K562 (cell line): Measurements from ENCODE around the gene RPTOR. TPM values are rescaled to one million over a fixed set of nuclear protein-coding genes. Genes with fewer than 3 reads are reported as not detected.
A peak's percentile ranks its signal among the peaks of the same experiment; 100 is the strongest.

ENCODE experiments used
- ATF1 ChIP-seq, 2 experiments: fragments of 450-650 bp in 1 of 2; IDR thresholded peaks; 2 replicates each; pipeline ENCODE4 v1.6.1; 2016; ENCODE audit warnings: missing compliant biosample characterization in 1 of 2, missing genetic modification characterization in 1 of 2
- MAFG ChIP-seq: fragments of 450-650 bp; conservative IDR thresholded peaks from 2 replicates; pipeline ENCODE4 v1.6.1; 2016; ENCODE audit warnings: missing genetic modification characterization, missing compliant biosample characterization
- MTF1 ChIP-seq: fragments of 250-450 bp; sonication (Bioruptor Pico); IDR thresholded peaks from 2 replicates; pipeline ENCODE4 v1.9.0; 2021; ENCODE audit warnings: moderate library complexity, mild to moderate bottlenecking, inconsistent platforms, borderline replicate concordance
- NFE2 ChIP-seq: IDR thresholded peaks from 2 replicates; pipeline ENCODE4 v1.6.1; 2014; ENCODE audit warnings: antibody characterized with exemption, low read depth
- SMARCB1 ChIP-seq: IDR thresholded peaks from 2 replicates; pipeline ENCODE4 v1.6.1; 2011; ENCODE audit warnings: improper control_type of control experiment, low read depth; ENCODE audit not compliant: insufficient read length
- TEAD1 ChIP-seq, 2 experiments: fragments of 450-650 bp in 1 of 2; sonication (generic) in 1 of 2; formaldehyde crosslinking; IDR thresholded peaks; 2 replicates each; pipeline versions ENCODE4 v1.4.0 to v1.8.0; 2020 to 2022; ENCODE audit warnings: mild to moderate bottlenecking in 2 of 2, missing genetic modification reagents in 1 of 2
- ZBTB40 ChIP-seq, 2 experiments: fragments of 450-650 bp in 1 of 2; sonication (generic) in 1 of 2; formaldehyde crosslinking in 1 of 2; IDR thresholded peaks; 2 replicates each; pipeline versions ENCODE4 v1.7.1 to v1.9.0; 2016 to 2022; ENCODE audit warnings: inconsistent platforms in 1 of 2, mild to moderate bottlenecking in 1 of 2, missing genetic modification reagents in 1 of 2
- ZNF121 ChIP-seq: sonication (generic); formaldehyde crosslinking; conservative IDR thresholded peaks from 2 replicates; pipeline ENCODE4 v1.8.0; 2022; ENCODE audit warnings: missing genetic modification reagents
- ZNF316 ChIP-seq: fragments of 450-650 bp; IDR thresholded peaks from 2 replicates; pipeline ENCODE4 v1.6.1; 2016
- polyA plus RNA-seq, 8 experiments: library from polyadenylated mRNA; depleted of rRNA in 4 of 8; stranded (reverse) in 5 of 8; unstranded in 3 of 8; fragments of >200 nt; fragmentation: Nextera tagmentation in 2 of 8; fragmentation: Illumina TruSeq in 1 of 8; extraction: Ambion mirVana in 2 of 8; extraction: Trizol in 1 of 8; gene quantifications; 2 replicates each; pipeline versions ENCODE4 v1.2.1 to v1.2.3, GENCODE V29; 2011 to 2014; ENCODE audit warnings: inconsistent platforms in 1 of 8, missing spikeins in 1 of 8
- total RNA-seq, 7 experiments: library from RNA; depleted of rRNA in 6 of 7; stranded (reverse); fragments of >200 nt in 6 of 7; fragmentation: Illumina TruSeq in 2 of 7; extraction: Trizol in 2 of 7; gene quantifications; 2 replicates each; pipeline versions ENCODE4 v1.2.1 to v1.2.3, GENCODE V29; 2011 to 2021; ENCODE audit warnings: low replicate concordance in 1 of 7
- TF ChIP-seq, protein P1 (sequence below): sonication (generic); formaldehyde crosslinking; IDR thresholded peaks from 2 replicates; pipeline ENCODE4 v1.8.1; 2023; ENCODE audit warnings: missing genetic modification reagents, mild to moderate bottlenecking, borderline replicate concordance

The RPTOR gene
- total and polyA plus RNA-seq, 9 of the 15 experiments (the other 6 are each of a cell fraction or from before 2014, with no cell fraction given): 0.24 to 54.1 (median 10.2) TPM

GRCh38 chr17:81002409-81003361 lies 458.0 kb downstream of the RPTOR start (continued):
- TF ChIP-seq, protein P1, sequence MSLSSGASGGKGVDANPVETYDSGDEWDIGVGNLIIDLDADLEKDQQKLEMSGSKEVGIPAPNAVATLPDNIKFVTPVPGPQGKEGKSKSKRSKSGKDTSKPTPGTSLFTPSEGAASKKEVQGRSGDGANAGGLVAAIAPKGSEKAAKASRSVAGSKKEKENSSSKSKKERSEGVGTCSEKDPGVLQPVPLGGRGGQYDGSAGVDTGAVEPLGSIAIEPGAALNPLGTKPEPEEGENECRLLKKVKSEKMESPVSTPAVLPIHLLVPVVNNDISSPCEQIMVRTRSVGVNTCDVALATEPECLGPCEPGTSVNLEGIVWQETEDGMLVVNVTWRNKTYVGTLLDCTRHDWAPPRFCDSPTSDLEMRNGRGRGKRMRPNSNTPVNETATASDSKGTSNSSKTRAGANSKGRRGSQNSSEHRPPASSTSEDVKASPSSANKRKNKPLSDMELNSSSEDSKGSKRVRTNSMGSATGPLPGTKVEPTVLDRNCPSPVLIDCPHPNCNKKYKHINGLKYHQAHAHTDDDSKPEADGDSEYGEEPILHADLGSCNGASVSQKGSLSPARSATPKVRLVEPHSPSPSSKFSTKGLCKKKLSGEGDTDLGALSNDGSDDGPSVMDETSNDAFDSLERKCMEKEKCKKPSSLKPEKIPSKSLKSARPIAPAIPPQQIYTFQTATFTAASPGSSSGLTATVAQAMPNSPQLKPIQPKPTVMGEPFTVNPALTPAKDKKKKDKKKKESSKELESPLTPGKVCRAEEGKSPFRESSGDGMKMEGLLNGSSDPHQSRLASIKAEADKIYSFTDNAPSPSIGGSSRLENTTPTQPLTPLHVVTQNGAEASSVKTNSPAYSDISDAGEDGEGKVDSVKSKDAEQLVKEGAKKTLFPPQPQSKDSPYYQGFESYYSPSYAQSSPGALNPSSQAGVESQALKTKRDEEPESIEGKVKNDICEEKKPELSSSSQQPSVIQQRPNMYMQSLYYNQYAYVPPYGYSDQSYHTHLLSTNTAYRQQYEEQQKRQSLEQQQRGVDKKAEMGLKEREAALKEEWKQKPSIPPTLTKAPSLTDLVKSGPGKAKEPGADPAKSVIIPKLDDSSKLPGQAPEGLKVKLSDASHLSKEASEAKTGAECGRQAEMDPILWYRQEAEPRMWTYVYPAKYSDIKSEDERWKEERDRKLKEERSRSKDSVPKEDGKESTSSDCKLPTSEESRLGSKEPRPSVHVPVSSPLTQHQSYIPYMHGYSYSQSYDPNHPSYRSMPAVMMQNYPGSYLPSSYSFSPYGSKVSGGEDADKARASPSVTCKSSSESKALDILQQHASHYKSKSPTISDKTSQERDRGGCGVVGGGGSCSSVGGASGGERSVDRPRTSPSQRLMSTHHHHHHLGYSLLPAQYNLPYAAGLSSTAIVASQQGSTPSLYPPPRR (CRISPR knock-in tag): no peak
- TF ChIP-seq ZBTB40 (IDR thresholded peaks at IDR 0.05) (no peak), ZBTB40 (CRISPR knock-in tag; IDR thresholded peaks at IDR 0.05) (no peak), NFE2 (peak; percentile 57; the same call in 1 of the 2 replicates), MTF1 (CRISPR knock-in tag) (no peak), ZNF121 (peak; percentile 96), SMARCB1 (no peak), ATF1 (CRISPR knock-in tag; IDR thresholded peaks at IDR 0.05) (no peak), ATF1 (tag; IDR thresholded peaks at IDR 0.05) (peak; percentile 74), TEAD1 (CRISPR knock-in tag; IDR thresholded peaks at IDR 0.05) (no peak), MAFG (0 out of 2 replicates have a peak, but pooled peaks have one; percentile 5), ZNF316 (peak; percentile 32; the same call in 1 of the 2 replicates)
